ENCODE measurements around the gene WWC2. TPM values are rescaled to one million over a fixed set of nuclear protein-coding genes. Genes with fewer than 3 reads are reported as not detected.
A peak's percentile ranks its signal among the peaks of the same experiment; 100 is the strongest.

Gene WWC2
- 1 to 10 TPM; 5.3 to 6.3 TPM for total RNA-seq
- long read RNA-seq, full-length matches to known transcripts: 1 of 7 reads
- long read RNA-seq, partial matches to known transcripts: 3 of 7 reads
- long read RNA-seq, other reads (novel, unspliced or antisense): 3 of 7 reads

DNA sequence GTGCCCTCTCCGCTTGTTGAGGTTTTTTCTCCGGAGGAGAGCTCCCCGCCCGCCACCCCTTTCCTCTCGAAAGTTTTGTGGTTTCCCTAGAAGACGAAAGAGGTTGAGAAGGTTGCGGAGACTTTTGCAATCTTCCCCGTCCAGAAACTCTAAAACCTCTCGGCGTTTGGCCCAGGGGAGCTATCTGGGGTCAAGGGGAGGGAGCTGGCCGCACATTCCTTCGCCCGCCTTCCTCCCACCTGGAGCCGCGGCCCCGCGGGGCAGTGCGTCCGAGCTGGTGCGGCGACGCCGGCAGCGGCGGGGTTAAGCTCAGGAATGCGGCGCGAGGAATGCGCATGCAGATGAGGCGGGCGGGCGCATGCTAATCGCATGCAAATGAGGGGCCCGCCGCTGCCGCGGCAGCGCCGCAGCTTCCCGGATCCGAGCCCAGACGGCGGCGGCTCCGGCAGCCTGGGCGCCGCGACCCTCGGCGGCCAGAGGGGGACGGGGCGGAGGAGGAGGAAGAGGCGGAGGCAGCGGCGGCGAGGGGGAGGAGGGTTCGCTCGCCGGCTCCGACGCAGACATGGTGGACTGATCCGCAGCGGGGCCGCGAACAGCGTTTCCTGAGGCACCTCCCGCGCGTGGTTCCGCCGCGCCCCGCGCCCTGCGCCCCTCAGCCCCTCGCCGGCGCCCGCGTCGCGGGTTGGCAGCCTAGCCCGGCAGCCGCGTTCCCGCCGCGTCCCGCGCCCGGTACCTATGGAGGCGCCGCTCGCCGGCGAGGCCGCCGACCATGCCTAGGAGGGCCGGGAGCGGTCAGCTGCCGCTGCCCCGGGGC lies at the start of gene WWC2:
TSS of gene WWC2 (plus strand) at position 535 of the 814 bp plus-strand sequence. CDS start at position 770, 235 bp downstream.
- ATAC-seq (peak; percentile 94), DNase-seq (peak; percentile 81 to 85)
- intact Hi-C loops (cut with DNase I, micrococcal nuclease): no loop called here

GRCh38 chr4:183053681-183054080 lies 45.4 kb upstream of the WWC2 start:
- DNase-seq: no peak
- ATAC-seq: no peak
- intact Hi-C loops (cut with DNase I, micrococcal nuclease): no loop called here

DNA sequence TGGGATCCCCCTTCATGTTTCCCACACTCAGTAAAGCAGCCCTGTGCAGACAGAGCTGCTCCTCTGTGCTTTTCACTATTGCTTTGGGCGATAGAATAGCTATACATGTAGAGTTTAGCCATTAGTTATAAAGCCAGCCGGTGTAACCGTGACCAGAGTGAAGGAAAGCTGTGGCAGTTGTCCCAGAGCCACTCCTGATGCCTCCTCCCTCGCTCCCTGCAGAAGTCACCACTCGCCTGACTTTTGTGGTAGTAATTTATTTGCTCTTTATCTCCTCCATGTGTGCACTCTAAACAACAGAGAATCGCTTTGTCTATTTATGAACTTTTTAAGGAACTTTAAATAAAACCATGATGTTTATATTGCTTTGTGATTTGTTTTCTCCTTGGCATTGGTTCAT lies 41.8 kb upstream of the WWC2 start:
- DNase-seq: peak in 1 of 2 donors; percentile 11
- peak; percentile 72 for ATAC-seq
- intact Hi-C loops (cut with DNase I, micrococcal nuclease): no loop called here

GRCh38 chr4:183059797-183060196 lies 39.3 kb upstream of the WWC2 start:
- DNase-seq (no peak), ATAC-seq (no peak)
- intact Hi-C loops (cut with DNase I, micrococcal nuclease): no loop called here

DNA sequence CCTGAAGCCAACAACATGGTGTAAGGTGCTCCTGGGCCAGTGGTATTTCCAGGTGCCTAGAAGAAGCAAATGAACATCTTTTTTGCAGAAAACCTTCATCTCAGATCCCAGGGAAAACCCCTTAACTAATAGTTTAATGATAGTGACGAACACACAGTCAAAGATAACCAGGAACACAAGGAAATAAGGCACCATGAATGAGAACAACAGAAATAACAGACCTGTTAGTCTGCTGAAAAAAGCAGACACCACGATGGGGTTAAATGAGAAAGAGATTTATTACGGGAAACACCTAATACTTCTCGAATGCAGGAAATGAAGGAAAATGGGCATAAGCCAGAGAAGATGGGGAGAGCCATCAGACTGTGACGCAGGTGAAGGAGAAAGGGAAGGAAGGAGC lies 30.6 kb upstream of the WWC2 start:
- DNase-seq (no peak), ATAC-seq (no peak)
- intact Hi-C loops (cut with DNase I, micrococcal nuclease): no loop called here

DNA sequence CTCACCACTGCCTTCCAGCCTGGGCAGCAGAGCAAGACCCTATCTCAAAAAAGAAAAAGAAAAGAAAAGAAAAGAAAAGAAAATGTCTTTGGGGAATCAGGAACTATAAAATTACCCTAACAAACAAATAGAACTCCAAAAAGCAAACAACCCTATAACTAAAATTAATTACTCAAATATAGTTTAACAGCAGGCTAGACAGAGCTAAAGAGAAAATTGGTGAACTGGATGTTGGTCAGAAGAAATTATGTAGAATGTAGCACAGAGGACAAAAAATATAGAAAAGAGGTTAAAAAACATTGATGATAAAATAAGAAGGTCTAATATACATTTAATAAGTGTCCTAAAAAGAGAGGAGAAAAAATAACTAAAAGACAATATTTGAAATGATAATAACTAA lies 27.8 kb upstream of the WWC2 start:
- ATAC-seq (no peak), DNase-seq (no peak)
- intact Hi-C loops (cut with DNase I, micrococcal nuclease): loop anchor here (5.0 to 10.0 kb wide), 4 partner anchors 136 to 341 kb away; no protein-coding TSS in a partner anchor

- intact Hi-C loops (cut with DNase I, micrococcal nuclease): loop anchor here (5.0 to 10.0 kb wide), 4 partner anchors 137 to 340 kb away; no protein-coding TSS in a partner anchor
- no peak for DNase-seq
- no peak for ATAC-seq
Observed at GRCh38 chr4:183072176-183072575, 26.9 kb upstream of the WWC2 start.

- intact Hi-C loops (cut with DNase I, micrococcal nuclease): loop anchor here (5.0 to 10.0 kb wide), 4 partner anchors 139 to 339 kb away; no protein-coding TSS in a partner anchor
- ATAC-seq (no peak), DNase-seq (no peak)
Observed at GRCh38 chr4:183073838-183074145, 25.3 kb upstream of the WWC2 start.

DNA sequence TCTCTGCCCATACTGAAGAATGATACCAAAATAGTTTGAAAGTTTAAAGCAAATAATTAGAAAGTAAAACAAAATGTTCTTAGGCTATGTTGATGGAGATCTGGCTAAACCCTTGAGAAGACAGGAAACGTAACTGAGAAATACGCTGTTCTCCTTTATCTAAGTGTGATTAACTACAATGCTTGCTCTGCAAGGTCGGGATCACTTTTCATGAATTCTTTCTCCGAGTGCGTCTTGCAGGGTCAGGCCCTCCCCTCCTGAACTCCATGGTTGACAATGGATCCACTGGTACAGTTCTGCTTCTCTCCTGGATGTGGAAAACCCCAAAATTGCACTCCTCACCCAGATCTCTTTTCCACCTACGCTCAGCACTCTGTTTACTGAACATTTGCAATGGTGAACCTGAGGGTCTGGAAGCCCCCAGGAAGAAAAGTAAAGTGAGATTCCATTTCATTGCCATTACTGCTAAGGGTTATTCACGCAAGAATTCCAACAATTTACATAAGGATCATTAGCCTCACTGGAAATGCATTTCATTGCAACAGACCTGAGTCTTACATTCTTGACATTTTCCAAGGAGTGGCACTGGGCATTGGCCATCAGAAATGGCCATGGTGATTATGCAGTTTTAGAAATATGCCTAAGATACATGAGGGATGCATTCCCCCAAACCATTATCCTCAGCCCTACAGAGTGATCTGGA lies 24.6 kb upstream of the WWC2 start:
- no peak for DNase-seq
- no peak for ATAC-seq
- intact Hi-C loops (cut with DNase I, micrococcal nuclease): loop anchor here (5.0 to 10.0 kb wide), 4 partner anchors 140 to 338 kb away; no protein-coding TSS in a partner anchor

DNA sequence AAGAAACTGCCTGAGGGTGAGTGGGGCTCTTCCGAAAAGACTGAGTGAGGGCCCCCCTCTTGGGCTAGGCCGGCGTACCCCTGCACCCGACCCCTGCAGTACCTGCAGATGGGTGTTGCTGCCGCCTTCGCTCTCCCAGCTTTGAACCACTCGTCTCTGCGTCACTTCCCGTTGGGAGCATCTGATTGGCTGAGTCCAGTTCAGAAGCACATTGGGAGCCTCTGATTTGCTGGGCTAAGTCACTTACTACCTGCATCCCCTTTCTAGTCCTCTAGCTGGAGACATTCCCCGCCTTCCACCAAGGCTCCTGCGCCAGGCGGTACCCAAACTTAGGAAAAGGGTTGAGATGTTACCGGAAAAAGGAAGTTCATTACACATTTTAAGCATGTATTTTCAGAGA lies 20.4 kb upstream of the WWC2 start:
- DNase-seq (no peak), ATAC-seq (no peak)
- intact Hi-C loops (cut with DNase I, micrococcal nuclease): loop anchor here (10.0 kb wide), 2 partner anchors 144 to 176 kb away; no protein-coding TSS in a partner anchor

DNA sequence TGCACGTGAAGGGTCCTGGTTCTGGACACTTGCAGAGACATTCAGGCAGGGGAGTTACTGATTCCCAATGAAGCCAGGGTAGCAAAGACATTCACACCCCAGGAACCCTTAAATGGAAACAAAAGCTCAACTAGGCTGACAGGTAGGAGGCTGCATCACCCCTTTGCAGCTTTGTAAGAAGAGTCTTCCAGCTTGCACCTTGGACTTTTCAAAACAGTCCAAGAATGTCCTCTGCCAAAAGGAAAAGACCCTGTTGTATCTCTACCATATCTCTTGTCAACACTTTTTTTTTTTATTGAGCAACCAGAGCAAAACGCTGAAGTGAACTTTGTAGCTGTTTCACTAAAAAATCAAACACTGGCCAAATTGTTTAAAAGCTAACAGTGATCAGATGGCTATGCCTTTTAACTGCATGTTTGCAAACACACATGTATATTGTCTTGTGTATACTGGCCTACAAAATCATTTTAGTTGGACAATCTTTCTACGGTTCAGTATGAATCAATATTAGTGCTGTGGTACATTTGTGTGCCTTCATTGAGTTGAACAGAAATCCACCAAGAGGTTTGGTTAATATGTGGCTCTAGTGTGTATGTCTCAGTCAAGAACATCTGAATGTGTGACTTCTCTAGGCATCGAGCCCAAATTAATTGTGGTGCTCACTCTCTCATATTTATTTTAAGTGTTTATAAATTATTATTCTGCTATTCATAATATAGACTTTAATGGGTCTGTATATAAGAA lies 18.5 kb upstream of the WWC2 start:
- peak; percentile 68 for ATAC-seq

DNA sequence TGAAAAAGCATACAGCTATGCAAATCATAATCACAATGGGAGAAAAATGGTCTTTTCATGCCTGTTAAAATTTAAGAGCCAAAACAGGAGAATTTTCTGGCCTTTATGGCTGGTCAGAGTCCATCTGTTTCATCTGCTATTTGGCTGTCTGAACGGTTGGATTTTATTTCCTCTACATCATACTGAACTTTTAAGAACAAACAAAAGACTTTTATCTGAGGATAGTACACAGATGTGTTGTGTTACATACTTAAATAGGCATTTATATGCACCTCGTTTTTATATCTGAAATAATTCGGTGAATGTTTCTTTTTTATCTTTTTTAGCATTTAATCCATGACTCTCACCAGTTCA lies 18.0 kb upstream of the WWC2 start:
- intact Hi-C loops (cut with DNase I, micrococcal nuclease): no loop called here
- ATAC-seq: peak; percentile 90

More for the DNA sequence above, 18.5 kb upstream of the WWC2 start:
- intact Hi-C loops (cut with DNase I, micrococcal nuclease): no loop called here
- no peak for DNase-seq

DNA sequence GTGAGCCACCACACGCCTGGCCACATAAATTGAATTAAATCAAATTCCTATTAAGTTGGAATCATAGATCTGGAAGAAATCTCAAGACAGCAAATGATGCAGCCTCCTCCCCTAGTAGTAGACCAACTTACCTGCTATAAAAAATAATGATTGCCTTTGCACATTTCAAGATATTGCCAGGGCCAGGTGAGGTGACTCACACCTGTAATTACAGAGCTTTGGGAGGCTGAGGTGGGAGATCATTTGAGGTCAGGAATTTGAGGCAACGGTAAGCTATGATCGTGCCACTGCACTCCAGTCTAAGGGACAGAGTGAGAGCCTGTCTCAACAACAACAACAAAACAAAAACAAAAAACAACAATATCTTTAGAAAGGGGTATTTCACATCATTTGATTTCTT lies 17.0 kb upstream of the WWC2 start:
- intact Hi-C loops (cut with DNase I, micrococcal nuclease): no loop called here
- peak; percentile 78 for ATAC-seq
- DNase-seq: no peak

More for the DNA sequence above, 18.0 kb upstream of the WWC2 start:
- DNase-seq: no peak

DNA sequence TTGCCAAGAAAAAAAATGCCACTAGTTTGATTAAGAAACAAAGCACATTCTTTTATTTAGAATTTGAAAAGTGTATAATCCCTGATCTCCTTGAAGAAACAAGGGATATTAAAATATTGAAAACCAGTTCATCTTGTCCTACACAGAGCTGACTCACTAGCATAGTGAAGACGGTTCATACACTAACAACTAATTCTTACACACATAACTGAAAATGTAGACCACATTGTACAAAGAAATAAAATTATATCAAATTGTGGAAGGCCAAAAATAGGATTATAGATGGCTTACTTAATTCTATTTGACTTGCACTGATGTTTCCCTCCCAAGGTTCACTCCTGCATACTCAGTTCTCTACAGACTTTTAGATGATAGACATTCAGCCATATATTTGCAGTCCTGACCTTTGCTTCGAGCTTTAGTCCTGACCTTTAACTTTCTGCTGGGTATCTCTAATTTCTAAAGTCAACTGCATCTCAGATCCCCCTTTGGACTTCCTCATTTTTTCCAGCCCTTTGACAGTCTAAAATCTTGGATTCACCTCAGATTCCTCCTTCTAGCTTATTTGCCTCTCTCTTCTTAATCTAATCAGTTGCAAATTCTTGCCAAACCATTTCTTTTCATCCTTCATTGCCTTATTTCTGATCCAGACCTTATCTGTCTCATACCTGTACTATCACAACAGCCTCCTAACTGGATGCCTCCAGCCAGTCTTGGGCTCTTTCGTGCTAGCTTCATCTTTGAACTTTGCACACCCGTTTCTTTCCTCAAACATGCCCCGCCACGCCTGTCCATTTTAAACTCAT lies 4.5 kb upstream of the WWC2 start:
- ATAC-seq: no peak
- DNase-seq: no peak
- intact Hi-C loops (cut with DNase I, micrococcal nuclease): no loop called here

GRCh38 chr4:183095199-183095512 lies 3.9 kb upstream of the WWC2 start:
- no peak for ATAC-seq
- DNase-seq: no peak
- intact Hi-C loops (cut with DNase I, micrococcal nuclease): no loop called here

GRCh38 chr4:183096276-183096965 lies 2.6 kb upstream of the WWC2 start:
- intact Hi-C loops (cut with DNase I, micrococcal nuclease): no loop called here
- DNase-seq: no peak
- ATAC-seq: no peak

GRCh38 chr4:183097231-183098018 lies 1.6 kb upstream of the WWC2 start:
- intact Hi-C loops (cut with DNase I, micrococcal nuclease): no loop called here
- DNase-seq: peak; percentile 9 to 29
- no peak for ATAC-seq
